BLaER1 (cell line): Measurements from ENCODE around the gene DNAJC1.
"Not testable (repeated sequence)": the region's sequence is repeated elsewhere in the genome, so short reads cannot be mapped to it uniquely, and the experiment has no call there.

Experiments used
- H3K27ac ChIP-seq: shearing (Covaris generic); formaldehyde crosslinking; 2 replicates; pipeline ENCODE4 v1.8.1; 2022
- H3K27me3 ChIP-seq: shearing (Covaris generic); formaldehyde crosslinking; 2 replicates; pipeline ENCODE4 v1.8.1; 2022
- H3K36me3 ChIP-seq: shearing (Covaris generic); formaldehyde crosslinking; 2 replicates; pipeline ENCODE4 v1.8.1; 2022
- H3K4me1 ChIP-seq: shearing (Covaris generic); formaldehyde crosslinking; 2 replicates; pipeline ENCODE4 v1.8.1; 2022
- H3K4me2 ChIP-seq: shearing (Covaris generic); formaldehyde crosslinking; 2 replicates; pipeline ENCODE4 v1.8.1; 2022
- H3K4me3 ChIP-seq: shearing (Covaris generic); formaldehyde crosslinking; 2 replicates; pipeline ENCODE4 v1.8.1; 2022
- H3K9ac ChIP-seq: shearing (Covaris generic); formaldehyde crosslinking; 2 replicates; pipeline ENCODE4 v1.8.1; 2022
- H3K9me3 ChIP-seq: shearing (Covaris generic); formaldehyde crosslinking; 2 replicates; pipeline ENCODE4 v1.8.1; 2022
- H4K20me1 ChIP-seq: shearing (Covaris generic); formaldehyde crosslinking; 2 replicates; pipeline ENCODE4 v1.8.1; 2022
- Cebpa-rat ChIP-seq: shearing (Covaris generic); IDR thresholded peaks from 2 replicates; pipeline ENCODE4 v1.8.1; 2022

DNAJC1 gene

DNA sequence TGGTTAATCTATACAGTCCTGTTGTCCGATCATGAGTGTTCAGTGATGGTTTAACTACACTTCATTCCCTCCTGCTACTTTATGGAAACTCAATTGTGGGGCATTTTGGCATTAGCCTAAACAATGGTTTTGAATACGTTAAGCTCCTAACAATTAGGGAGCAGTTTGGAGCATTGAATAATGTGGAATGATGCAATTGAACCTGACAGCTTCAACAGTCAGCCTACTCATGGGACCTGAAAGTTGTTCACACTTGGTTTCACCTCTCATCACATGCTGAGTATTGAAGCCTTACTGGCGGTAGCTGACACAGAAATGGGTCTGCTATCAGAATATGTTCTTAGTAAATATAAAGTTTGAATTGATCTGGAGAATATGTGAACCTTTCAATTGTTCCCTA lies 283.4 kb downstream of the DNAJC1 start:
- Histone ChIP-seq H3K9ac (no peak overlapping the region), H3K4me1 (peaks cover 17% of the 10 kb centered on the region), H3K9me3 (no peaks in the 10 kb centered on the region), H3K27me3 (no peaks in the 10 kb centered on the region), H3K4me3 (no peak overlapping the region), H3K4me2 (no peak overlapping the region), H3K36me3 (peaks cover 33% of the 10 kb centered on the region), H3K27ac (no peak overlapping the region), H4K20me1 (peaks cover 25% of the 10 kb centered on the region; the same call in 1 of the 2 replicates)
- no peak for TF ChIP-seq Cebpa-rat

DNA sequence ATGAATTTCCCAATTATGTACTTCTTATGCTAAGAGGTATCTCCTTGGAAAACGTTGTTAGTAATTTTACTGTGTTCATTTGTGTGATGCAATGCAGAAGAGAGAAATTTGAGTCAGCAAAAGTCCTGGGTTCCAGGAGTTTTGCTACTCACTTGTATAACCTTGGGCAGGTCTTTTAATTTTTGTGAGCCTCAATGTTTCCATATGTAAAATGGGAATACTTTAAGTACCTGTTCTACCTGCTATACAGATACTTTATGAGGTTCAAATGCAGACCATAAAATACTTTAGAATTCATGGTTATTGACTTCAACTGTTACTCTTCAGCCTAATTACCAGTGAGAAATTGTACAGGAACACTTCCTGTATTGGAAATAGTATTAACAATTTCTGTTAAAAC lies 284.0 kb downstream of the DNAJC1 start:
- Histone ChIP-seq H3K4me2 (no peak overlapping the region), H4K20me1 (peaks cover 22% of the 10 kb centered on the region; the same call in 1 of the 2 replicates), H3K27ac (no peak overlapping the region), H3K9ac (no peak overlapping the region), H3K36me3 (peaks cover 38% of the 10 kb centered on the region), H3K4me3 (no peak overlapping the region), H3K27me3 (no peaks in the 10 kb centered on the region), H3K4me1 (peaks cover 11% of the 10 kb centered on the region), H3K9me3 (no peaks in the 10 kb centered on the region)
- no peak for TF ChIP-seq Cebpa-rat

DNA sequence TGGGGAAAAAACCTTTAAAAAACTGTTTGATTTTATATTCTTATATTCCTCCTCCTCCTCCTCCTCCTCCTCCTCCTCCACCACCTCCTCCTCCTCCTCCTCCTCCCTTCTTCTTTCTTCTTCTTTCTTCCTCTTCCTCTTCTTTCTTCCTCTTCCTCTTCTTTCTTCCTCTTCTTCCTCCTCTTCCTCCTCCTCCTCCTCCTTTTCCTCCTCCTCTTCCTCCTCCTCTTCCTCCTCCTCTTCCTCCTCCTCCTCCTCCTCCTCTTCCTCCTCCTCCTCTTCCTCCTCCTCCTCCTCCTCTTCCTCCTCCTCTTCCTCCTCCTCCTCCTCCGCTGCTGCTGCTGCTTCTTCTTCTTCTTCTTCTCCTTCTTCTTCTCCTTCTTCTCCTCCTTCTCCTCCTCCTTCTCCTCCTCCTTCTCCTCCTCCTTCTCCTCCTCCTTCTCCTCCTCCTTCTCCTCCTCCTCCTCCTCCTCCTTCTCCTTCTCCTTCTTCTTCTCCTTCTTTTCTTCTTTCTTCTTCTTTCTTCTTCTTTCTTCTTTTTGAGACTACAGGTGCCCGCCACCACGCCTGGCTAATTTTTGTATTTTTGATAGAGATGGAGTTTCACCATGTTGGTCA lies 286.0 kb downstream of the DNAJC1 start:
- not testable (repeated sequence) for H3K27ac ChIP-seq, H3K4me1 ChIP-seq, H4K20me1 ChIP-seq, H3K27me3 ChIP-seq, H3K9me3 ChIP-seq, H3K9ac ChIP-seq, H3K4me3 ChIP-seq, H3K4me2 ChIP-seq
- H3K36me3 ChIP-seq: peaks cover 56% of the 10 kb centered on the region

DNA sequence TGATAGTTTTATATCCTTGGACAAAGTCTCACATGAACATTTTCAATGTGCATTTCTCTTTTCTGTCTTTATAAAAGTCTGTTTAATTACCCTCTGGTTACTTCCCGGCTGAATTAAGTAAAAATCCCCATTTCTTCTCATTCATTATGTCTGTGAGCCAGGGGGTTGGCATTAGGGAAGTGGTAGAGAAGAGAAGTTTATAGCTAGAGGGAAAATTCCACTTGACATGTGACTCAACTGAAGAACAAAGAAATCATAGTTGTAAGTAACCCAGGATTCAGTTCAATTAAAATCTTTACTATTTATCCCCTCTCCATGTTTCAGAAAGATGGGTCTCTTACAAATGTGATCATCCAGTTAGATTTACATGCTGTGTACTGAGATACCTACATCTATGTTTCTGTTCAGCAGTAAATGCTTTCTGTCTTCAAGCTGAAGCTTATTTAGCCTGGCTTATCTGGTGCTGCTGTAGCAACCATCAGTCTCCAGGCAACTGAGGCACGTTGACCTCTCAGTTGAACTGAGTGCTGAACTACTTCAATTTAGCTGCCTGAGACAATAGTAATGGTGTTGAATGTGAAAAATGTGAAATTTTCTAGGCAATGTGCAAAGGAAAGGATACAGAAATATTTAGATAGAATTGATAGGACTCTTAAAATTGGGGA lies 287.9 kb downstream of the DNAJC1 start:
- no peak overlapping the region for H3K4me2 ChIP-seq
- H3K36me3 ChIP-seq: peaks cover 63% of the 10 kb centered on the region

DNA sequence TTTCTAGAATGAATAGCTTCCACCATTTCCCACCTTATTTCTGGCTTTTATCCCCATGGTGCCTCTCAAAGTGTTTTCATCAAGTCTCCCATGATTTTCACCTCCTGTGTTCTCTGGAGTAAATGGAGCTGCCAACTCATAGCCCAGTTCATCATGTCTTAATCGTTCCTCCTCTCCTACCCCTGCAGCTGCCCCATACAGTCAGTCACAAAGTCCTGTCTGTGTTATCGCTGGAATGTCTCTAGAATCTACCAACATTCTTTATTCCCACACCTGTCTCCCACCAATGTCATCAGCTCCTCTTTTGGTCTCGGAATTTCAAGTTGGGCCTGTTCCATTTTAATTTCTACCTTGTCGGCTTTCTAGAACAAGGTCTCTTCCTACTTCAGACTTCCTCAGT lies 290.6 kb downstream of the DNAJC1 start:
- H3K27me3 ChIP-seq: no peaks in the 10 kb centered on the region
- no peak overlapping the region for H3K9ac ChIP-seq
- H3K9me3 ChIP-seq: no peaks in the 10 kb centered on the region
- H3K36me3 ChIP-seq: peaks cover 70% of the 10 kb centered on the region
- no peak overlapping the region for H3K27ac ChIP-seq
- H3K4me2 ChIP-seq: no peak overlapping the region
- H3K4me3 ChIP-seq: no peak overlapping the region
- no peak for TF ChIP-seq Cebpa-rat
- H4K20me1 ChIP-seq: 0 out of 2 replicates have a peak, but pooled peaks cover 7% of the 10 kb centered on the region
- H3K4me1 ChIP-seq: no peaks in the 10 kb centered on the region

More for the DNA sequence above, 287.9 kb downstream of the DNAJC1 start:
- H3K9me3 ChIP-seq: no peaks in the 10 kb centered on the region
- H4K20me1 ChIP-seq: 0 out of 2 replicates have a peak, but pooled peaks cover 7% of the 10 kb centered on the region
- no peaks in the 10 kb centered on the region for H3K4me1 ChIP-seq
- H3K4me3 ChIP-seq: no peak overlapping the region
- no peak overlapping the region for H3K27ac ChIP-seq
- H3K9ac ChIP-seq: no peak overlapping the region
- no peak for TF ChIP-seq Cebpa-rat
- no peaks in the 10 kb centered on the region for H3K27me3 ChIP-seq

DNA sequence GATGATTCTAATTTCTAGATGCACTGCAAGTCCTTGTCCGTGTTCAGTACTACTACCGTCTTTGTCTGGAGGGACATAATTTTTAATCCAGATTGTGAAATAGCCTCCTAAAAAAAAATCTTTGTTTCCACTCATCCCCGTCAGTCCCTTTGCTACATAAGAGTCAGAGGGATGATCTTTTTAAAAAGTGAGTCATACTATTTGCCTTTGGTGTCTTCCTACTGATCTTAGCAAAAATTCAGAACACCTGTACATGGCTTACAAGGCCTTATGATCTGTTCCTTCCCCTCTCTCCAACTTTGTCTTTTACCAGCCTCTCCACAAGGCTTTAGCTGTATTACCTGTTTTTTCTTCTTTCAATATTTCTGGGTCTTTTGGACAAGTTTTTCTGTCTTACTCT lies 296.0 kb downstream of the DNAJC1 start:
- Histone ChIP-seq H3K27me3 (no peaks in the 10 kb centered on the region), H3K9ac (no peak overlapping the region), H3K4me3 (no peak overlapping the region), H3K9me3 (no peaks in the 10 kb centered on the region), H3K36me3 (peaks cover 49% of the 10 kb centered on the region), H3K27ac (no peak overlapping the region), H3K4me2 (no peak overlapping the region), H4K20me1 (peaks cover 35% of the 10 kb centered on the region), H3K4me1 (peaks cover 17% of the 10 kb centered on the region)
- no peak for TF ChIP-seq Cebpa-rat
